Glutamatergic neuron (in vitro differentiated cells): ENCODE data around the gene SKI. TPM values are rescaled to one million over a fixed set of nuclear protein-coding genes. Genes with fewer than 3 reads are reported as not detected.

Source experiments
- DNase-seq: peaks from one replicate; pipeline ENCODE4 v3.0.0; 2022
- H3K27ac Mint-ChIP-seq: one replicate; pipeline ENCODE4 v1.8.0; 2020; ENCODE audit warnings: mild to moderate bottlenecking, mixed read lengths, inconsistent platforms; ENCODE audit not compliant: unreplicated experiment
- H3K27me3 Mint-ChIP-seq: one replicate; pipeline ENCODE4 v1.8.0; 2020; ENCODE audit warnings: mild to moderate bottlenecking, moderate library complexity, mixed read lengths, inconsistent platforms; ENCODE audit not compliant: unreplicated experiment
- H3K36me3 Mint-ChIP-seq: one replicate; pipeline ENCODE4 v1.8.0; 2020; ENCODE audit warnings: mild to moderate bottlenecking, mixed read lengths, inconsistent platforms; ENCODE audit not compliant: unreplicated experiment
- H3K4me1 Mint-ChIP-seq: one replicate; pipeline ENCODE4 v1.8.0; 2020; ENCODE audit warnings: mild to moderate bottlenecking, low read depth, mixed read lengths, inconsistent platforms; ENCODE audit not compliant: unreplicated experiment
- H3K4me3 Mint-ChIP-seq: one replicate; pipeline ENCODE4 v1.8.0; 2020; ENCODE audit warnings: mild to moderate bottlenecking, mixed read lengths, inconsistent platforms; ENCODE audit not compliant: unreplicated experiment
- H3K9me3 Mint-ChIP-seq: one replicate; pipeline ENCODE4 v1.8.0; 2020; ENCODE audit warnings: mild to moderate bottlenecking, moderate library complexity, mixed read lengths, inconsistent platforms; ENCODE audit not compliant: unreplicated experiment
- total RNA-seq: library from RNA; stranded (reverse); fragmentation: NEBNext Ultra II Directional; extraction: Animal tissue kit (Norgen Biotek cat#: 25700); gene quantifications from one replicate; pipeline ENCODE4 v1.2.1, GENCODE V29; 2021; ENCODE audit not compliant: unreplicated experiment
- TF ChIP-seq, protein P1 (sequence below): fragments of 200-600 bp; sonication (generic); IDR thresholded peaks from one replicate; pipeline ENCODE4 v1.5.0; 2021; ENCODE audit not compliant: partially characterized antibody, unreplicated experiment

The SKI gene
- total RNA-seq, 1 donor from 2014 or later, result 143 TPM

DNA sequence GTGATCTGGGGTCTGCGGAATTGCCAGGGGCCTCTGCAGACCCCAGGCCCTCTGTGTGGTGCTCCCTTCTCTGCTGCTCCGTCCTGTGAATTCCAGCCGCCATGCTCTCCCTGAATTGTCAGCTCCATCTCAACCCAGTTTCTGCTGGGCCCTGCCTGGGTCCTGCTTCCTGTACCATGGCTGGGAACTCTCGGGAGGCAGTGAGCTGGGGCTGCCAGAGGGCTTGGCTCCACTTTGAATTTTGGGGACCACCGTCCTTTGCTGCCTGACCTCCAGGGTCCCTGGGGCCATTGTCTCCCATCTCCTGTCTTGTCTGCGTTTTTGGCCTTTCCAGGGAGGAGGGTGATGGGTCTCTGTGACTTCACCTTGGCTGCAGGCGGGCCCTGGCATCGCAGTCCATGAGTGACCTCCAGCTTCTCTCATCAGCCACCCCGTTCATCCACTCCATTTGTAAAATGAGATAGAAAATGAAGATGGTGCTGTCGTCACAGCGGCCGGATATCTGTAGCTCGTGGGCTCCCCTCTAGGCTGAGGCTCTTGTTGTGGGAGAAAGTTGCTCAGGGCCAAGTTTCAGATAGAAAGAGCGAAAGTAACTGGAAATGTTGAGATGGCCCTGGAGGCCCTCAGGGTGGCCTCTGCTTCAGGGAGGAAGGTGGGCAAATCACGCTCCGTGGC is 38.3 kb downstream of the SKI start:
- Mint-ChIP-seq H3K4me3 (peak overlapping the region; percentile 21), H3K27ac (peak overlapping the region; percentile 38), H3K4me1 (peaks cover 33% of the 10 kb centered on the region), H3K36me3 (no peaks in the 10 kb centered on the region), H3K27me3 (peaks cover 9% of the 10 kb centered on the region), H3K9me3 (peaks cover 19% of the 10 kb centered on the region)
- no peak for DNase-seq
- TF ChIP-seq, protein P1, sequence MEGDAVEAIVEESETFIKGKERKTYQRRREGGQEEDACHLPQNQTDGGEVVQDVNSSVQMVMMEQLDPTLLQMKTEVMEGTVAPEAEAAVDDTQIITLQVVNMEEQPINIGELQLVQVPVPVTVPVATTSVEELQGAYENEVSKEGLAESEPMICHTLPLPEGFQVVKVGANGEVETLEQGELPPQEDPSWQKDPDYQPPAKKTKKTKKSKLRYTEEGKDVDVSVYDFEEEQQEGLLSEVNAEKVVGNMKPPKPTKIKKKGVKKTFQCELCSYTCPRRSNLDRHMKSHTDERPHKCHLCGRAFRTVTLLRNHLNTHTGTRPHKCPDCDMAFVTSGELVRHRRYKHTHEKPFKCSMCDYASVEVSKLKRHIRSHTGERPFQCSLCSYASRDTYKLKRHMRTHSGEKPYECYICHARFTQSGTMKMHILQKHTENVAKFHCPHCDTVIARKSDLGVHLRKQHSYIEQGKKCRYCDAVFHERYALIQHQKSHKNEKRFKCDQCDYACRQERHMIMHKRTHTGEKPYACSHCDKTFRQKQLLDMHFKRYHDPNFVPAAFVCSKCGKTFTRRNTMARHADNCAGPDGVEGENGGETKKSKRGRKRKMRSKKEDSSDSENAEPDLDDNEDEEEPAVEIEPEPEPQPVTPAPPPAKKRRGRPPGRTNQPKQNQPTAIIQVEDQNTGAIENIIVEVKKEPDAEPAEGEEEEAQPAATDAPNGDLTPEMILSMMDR, result no peak

- Mint-ChIP-seq H3K27me3 (peaks cover 10% of the 10 kb centered on the region), H3K36me3 (no peaks in the 10 kb centered on the region), H3K4me3 (peak overlapping the region; percentile 5), H3K9me3 (peaks cover 17% of the 10 kb centered on the region), H3K27ac (peak overlapping the region; percentile 74), H3K4me1 (peaks cover 36% of the 10 kb centered on the region)
- no peak for DNase-seq
- TF ChIP-seq, protein P1, result no peak
These were observed 39.1 kb downstream of the SKI start for GRCh38 chr1:2267051-2267830.

GRCh38 chr1:2267862-2268261 is 39.7 kb downstream of the SKI start:
- no peak for DNase-seq
- TF ChIP-seq, protein P1, result no peak
- Mint-ChIP-seq H3K27me3 (peaks cover 10% of the 10 kb centered on the region), H3K4me1 (peaks cover 34% of the 10 kb centered on the region), H3K4me3 (no peak overlapping the region), H3K27ac (no peak overlapping the region), H3K36me3 (no peaks in the 10 kb centered on the region), H3K9me3 (peaks cover 17% of the 10 kb centered on the region)

- H3K27ac Mint-ChIP-seq, result peak overlapping the region; percentile 55
- peaks cover 11% of the 10 kb centered on the region for H3K27me3 Mint-ChIP-seq
- TF ChIP-seq, protein P1, result no peak
- DNase-seq, result no peak
- peaks cover 17% of the 10 kb centered on the region for H3K9me3 Mint-ChIP-seq
- peaks cover 36% of the 10 kb centered on the region for H3K4me1 Mint-ChIP-seq
- peak overlapping the region; percentile 7 for H3K4me3 Mint-ChIP-seq
- H3K36me3 Mint-ChIP-seq, result no peaks in the 10 kb centered on the region
These were observed 40.4 kb downstream of the SKI start for GRCh38 chr1:2268285-2269056.
